ENCODE data around the gene CDR2.

The CDR2 gene

DNA sequence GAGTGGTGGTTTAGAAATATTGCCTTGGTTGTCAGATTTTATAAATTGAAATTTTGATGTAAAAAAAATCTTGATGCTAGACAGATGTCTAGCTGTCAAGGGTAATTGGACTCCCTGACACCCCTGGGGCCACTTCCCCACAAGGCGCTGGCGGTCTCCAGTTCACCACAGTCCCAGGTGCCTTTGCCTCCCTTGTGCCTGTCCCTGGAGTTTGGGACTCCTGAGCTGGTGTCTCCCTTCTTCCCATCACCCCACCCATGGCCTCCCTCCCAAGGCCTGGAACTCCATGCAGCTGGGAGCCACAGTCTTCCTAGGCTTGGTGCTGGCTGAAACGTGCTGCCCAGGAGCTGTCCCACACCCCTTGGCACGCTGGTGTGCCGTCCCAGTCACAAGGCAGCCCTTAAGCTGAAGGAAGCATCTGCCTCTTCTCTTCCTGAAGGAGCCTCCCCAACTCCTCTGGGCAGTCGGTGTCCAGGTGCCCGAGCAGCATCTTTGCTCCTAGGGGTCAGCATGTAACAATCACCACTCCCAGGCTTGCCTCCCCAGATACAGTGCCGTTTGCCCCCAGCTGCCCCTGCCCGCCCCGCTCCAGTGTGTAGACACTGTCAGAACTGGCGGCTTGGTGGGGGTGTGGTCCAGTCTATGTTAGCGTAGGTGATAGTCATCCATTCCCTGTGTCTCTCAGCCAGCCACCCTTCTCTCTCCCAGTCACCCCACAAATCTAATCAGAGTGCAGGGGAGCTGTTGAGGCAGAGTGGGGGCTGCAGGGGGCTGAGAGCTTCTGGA is 51.1 kb downstream of the CDR2 start:
- no peak for DNase-seq

DNA sequence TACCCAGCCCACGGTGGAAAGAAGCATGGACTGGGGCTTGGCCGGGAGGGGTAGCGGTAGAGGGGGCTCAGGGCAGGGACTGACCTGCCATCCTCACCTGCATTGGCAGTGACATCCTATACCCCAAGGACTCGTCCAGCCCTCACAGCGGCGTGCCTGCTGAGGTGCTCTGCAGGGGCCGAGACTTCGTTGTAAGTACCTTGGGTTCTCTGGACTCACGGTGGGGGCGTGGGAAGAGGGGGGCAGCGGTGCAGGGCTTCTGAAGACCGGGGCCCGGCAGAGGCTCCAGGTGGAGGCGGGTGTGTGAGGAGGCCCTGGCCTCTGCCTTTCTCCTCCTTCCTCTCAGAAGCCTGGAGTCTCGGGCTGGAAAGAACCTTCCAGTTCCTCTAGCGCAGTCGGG is 51.7 kb downstream of the CDR2 start:
- DNase-seq: no peak

DNA sequence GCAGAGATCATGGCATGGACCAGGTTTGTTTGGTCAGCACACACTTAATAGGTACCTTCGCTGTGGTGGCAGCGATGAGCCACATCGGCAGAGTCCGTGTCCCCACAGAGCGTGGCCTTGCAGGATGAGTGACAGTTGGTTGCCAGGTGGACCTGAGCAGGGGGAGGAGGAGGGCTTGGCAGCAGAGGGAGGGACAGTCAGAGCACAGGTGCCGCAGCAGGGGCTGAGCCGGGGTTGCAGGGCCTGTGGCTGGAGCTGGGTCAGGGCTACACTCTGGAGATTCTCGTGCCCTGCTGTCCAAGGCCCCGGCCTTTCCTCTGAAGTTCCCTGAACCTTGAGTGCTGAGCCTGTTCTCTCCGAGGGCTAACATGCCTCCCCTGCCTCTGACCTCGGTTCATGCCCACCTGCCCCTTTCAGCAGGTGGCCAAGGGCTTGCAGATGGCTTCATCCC is 52.4 kb downstream of the CDR2 start:
- no peak for DNase-seq

DNA sequence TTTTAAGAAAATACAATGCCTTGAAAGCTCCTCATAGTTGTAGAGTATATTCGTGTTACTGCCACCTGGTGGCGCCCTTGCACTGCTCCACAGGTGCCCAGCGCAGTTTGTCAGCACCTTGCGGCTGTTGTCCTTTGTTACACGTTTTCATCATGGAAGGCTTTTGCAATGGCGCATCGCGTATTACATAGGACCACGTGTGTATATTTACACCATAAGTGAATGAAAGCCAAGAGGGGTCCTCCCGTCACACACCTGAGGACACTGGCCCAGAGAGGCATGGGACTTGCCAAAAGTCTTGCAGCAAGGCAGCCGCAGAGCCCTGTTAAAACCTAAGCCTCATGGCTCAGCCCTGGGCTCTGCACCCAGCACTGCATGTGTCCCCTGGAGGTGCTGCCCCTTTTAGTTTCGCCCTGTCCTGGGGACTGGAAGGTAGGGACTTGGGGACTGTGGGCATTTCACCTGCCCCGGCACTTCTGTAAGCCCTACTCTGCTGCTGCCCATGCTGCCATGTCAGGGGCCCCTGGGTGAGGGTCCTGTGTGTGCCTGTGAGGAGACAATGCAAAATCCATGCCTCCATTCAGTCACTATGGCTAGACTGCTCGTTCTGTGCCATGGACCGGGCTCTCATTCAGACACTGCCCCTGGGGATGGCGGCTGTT is 52.9 kb downstream of the CDR2 start:
- peak; percentile 68 for DNase-seq

DNA sequence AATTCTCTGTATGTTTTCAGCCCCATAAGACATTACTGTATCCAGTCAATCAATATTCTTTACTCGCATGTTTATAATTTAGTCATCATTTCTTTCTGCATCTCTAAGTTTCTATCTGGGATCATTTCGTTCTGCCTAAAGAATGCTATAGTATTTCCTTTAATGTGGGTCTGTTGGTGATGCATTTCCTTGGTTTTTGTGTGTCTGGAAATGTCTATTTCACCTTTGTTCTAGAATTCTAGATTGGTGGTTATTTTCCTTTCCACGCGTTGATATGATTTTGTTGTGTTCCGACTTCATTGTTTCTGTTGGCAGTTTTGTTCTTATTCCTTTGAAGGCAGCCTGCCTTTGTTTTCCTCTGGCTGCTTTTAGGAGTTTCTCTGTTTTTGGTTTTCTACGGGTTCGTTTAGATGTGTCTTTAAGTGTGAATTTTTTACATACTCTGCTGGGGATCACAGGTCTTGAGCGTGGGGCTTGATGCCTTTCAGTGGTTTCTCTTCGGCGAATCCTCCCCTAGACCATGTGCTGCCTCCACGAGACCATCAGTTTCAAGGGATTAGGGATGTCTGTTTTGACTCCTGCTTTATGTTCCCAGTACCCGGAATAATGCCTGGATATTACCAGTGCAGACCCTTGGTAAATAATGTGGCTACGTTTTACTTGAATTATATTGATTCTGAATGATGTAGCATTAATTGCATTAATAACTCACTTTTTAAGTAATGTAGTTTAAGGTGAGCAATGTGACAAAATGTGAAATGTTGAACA is 53.7 kb downstream of the CDR2 start:
- no peak for DNase-seq

DNA sequence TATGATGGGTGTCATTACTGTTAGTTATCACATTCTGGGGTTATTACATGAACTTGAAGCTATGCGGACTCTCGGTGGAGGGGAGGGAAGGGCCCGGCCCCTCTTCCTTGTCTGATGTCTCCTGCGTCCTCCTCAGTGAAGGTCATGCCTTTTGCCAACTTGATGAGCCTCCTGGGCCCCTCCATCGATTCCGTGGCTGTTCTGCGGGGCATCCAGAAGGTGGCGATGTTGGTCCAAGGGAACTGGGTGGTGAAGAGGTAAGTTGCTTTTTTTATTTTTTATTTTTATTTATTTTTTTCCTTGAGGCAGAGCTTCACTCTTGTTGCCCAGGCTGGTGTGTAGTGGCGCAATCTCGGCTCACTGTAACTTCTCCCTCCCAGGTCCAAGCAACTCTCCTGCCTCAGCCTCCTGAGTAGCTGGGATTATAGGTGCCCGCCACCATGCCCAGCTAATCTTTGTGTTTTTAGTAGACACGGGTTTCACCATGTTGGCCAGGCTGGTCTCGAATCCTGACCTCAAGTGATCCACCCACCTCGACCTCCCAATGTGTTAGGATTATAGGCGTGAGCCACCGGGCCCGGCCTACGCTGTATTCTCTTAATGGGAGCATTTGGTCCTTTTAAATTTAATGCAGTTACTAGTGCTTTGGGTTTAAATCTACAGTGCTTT is 55.6 kb downstream of the CDR2 start:
- peak; percentile 59 for DNase-seq

DNA sequence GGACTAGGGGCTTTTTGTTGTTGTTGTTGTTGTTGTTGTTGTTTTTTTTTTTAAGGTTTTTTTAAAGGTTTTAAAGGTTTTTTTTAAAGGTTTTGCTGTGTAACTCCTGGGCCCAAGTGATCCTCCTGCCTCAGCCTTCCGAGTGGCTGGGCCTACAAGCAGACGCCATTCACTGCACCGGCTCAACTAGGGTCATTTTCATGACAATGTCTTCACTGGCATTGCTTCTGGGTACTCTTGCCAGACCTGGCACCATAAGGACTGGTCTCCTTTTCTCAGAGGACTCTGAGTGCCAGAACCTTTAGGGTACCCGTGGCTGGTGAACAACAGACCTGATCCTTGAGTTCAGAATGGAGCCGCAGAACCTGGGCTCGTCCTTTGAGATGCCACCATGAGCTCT is 56.8 kb downstream of the CDR2 start:
- DNase-seq: no peak

DNA sequence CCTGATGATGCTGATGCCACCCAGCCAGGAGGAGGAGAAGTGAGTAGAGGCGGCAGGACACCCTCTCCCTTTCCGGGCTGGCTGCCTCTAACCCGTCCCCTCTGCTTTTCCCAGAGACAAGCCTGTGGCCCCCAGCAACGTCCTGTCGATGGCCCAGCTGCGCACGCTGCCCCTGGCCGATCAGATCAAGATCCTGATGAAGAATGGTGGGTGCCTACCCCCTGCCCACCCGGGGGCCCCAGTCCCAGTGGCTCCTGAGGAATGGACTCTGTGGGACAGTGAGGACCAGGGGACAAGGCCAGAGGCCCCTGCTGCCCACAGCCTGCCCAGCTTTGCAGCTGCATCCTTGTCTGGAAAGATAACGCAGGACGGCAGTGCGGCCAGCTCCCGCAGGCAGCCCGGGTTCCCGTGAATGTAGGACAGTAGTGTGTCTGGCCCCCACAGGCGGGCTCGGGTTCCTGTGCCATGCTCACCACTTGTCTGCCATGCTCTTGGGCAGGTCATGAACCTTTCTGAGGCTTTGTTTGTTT is 57.4 kb downstream of the CDR2 start:
- DNase-seq: no peak

DNA sequence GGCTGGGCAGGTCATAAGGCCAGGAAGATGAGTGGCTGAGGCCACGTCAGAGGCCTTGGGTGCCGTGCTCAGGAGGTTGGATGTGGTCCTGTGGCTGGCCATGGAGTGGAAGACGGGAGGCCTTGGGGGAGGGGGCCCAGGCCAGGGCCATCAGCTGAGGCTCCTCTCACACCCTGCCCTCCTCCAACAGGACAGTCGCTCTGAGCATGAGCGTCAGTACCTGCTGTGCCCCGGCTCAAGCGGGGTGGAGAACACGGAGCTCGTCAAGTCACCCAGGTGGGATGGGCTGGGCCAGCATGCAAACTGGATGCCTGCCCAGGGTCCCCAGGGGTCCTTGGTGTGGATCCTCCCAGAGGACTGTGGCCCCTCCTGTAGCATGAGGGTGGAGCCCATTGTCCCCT is 58.0 kb downstream of the CDR2 start:
- no peak for DNase-seq

DNA sequence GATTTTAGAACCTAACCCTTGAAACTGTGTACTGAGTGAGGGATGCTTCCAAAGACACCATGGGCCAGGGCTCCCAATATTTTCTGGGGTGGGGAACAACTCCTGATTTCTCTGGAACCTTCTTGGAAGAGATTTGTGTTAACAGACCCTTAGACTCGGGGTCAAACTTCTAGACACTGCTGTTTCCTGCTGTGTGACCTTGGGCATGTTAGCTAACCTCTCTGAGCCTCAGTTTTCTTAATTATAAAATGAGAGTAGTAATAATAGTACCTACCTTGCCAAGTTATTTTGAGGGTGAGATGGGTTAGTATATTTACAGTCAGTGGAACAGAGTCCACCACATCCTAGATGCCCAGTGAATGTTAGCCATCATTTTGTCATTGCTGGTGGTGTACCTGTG is 58.4 kb downstream of the CDR2 start:
- no peak for DNase-seq

DNA sequence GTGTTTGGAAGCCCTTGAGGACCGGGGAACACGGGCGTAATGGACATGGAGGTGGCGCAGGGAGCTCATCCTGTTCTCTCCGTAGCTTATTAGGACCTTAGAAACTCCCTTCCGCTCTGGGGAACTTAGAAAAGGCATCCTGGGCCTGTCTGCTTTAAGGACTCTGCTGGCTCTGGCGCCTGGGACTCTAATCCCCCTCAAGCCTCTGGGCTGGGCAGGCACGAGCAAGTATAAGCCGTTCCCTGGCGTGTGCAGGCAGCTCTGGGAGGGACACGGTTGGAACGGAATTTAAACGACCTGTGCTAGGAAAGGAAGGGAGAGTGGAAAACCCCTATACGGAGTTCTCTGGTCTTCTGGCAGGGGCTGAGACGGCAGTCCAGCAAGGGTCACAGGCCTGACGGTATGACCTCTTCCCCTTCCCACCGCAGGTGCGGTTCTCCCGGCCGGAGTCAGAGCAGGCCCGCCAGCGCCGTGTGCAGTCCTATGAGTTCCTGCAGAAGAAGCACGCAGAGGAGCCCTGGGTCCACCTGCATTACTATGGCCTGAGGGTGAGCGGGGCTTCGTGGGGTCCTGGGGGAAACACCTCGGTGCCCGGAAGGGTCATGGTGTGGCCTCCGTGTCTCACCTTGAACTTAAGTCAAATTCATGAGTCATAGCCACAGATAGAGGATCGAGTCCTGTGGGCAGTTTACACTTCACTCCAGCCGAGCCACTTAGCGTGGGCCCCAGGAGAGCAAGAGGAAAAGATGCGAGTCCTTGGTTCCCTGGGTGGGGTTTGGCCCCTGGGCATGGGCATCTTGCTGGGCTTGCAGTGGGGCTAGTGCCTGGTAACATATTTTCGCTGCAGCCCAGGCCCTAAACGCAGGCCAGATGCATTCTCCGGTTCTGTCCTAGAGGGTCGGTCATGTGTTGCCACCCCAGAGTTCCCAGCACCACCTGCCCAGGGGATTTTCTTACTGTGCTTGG is 59.5 kb downstream of the CDR2 start:
- no peak for DNase-seq

DNA sequence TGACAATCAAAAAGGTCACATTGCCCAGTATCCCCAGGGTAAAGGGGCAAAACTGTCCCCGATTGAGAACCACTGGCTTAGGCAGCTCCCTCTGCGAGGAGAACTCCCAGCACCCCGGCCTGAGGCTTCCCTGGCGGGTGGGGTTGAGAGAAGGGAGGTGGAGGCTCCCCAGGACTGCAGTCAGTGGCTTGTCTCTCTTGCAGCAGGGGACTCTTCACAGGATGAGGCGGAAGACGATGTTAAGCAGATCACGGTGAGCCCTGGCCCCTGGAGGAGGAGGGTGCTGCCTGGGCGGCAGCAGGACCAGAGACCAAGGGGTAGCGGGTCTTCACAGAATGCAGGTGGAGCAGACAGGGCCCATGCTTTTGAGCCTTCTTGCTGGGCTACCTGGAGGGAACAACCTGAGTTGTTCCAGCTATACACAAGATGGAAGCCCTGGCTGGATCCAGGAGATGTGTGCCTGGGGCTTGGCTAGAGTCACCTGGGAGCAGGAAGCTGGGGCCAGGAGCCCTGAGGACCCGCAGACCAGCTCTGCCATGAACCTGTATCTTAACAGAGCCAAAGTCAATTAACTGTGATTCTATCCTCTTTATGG is 60.4 kb downstream of the CDR2 start:
- no peak for DNase-seq

DNA sequence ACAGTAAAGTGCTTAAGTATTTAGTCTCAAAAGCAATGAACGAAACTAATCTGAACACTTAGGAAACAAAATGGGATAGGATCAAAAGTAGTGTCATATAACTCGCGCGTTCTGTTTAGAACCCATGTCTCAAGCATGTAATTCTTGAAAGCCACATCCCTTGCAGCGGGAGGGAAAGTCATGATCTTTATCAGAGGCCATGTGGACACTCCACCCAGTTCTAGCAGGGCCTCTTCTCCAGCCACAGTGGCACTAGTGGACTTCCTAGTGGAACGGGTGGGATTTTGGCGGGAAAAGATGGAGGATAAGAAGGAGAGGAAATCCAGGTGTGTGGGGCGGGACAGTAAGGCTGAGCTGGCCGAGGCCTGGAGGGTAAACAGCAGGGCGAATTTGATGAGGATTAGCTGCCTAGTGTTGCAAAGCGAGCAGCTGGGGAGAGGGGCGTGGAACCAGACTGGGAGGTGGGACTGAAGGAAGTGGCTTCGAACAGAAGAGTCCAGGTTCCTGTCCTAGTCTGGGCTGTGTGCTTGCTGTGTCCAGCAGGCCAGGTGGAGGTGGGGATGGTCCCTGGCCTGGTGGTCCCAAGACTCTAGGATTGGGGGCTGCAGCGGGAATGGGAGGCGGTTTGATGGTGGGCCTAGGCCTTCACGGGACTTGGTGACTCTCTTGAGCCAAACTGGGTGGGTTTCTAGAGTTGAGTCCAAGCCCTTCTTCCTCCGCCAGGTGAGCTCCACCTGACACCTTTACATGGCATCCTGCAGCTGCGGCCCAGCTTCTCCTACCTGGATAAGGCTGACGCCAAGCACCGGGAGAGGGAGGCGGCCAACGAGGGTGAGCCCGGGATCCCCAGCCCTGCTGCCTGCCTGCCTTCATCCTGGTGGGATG is 61.3 kb downstream of the CDR2 start:
- DNase-seq: no peak

DNA sequence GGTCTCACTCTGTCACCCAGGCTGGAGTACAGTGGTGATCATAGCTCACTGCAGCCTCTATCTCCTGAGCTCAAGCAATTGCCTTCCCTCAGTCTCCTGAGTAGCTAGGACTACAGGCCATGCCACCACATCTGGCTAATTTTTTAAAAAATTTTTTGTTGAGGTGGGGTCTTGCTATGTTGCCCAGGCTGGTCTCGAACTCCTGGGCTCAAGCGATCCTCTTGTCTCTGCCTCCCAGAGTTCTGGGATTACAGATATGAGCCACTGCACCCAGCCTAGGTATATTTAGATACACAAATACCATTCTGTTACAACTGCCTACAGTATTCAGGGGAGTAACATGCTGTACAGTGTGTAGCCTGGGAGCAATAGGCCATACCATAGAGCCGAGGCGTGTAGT is 62.9 kb downstream of the CDR2 start:
- DNase-seq: no peak

DNA sequence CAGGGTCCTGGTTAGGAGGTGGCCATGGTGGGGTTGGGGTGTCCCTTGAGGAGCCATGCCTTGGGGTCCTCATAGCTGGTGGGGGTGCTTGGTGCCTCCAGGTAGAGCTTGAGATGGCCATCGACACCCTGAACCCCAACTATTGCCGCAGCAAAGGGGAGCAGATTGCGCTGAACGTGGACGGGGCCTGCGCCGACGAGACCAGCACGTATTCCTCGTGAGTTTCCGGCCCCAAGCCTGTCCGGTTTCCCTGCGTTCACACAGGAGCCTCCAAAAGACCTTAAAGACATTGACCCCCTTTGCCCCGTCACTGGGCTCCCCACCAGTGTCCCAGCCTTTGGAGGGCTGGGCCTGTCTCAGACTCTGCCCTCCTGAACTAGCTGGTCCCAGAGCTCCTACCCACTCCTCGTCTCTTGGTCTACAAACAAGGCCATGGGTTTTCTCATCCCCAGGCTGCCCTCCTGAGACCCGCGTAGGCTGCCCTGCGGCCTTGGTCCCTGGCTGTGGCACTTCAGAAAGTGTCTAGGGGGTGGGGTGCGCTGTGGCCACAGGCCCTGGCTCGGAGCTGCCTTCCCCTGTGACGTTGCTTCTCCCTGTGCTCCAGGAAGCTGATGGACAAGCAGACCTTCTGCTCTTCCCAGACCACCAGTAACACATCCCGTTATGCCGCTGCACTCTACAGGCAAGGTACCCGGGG is 65.4 kb downstream of the CDR2 start:
- no peak for DNase-seq

DNA sequence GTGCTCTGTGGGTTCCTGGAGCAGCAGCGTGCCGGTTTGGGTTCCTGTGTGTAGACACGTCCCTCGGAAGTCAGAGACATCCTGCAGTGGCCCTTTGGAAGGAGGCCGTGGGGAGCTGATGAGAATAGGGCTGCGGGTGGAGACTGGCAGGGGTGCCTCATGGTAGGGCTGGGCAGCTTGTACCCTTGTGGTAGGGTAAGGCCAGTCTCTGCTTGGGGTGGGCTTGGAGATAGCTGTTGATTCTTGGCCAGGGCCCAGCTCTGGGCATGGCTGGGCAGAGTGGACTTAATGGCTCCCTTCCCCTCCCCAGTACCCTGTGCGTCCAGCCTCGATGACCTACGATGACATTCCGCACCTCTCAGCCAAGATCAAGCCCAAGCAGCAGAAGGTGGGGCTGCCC is 66.6 kb downstream of the CDR2 start:
- no peak for DNase-seq

DNA sequence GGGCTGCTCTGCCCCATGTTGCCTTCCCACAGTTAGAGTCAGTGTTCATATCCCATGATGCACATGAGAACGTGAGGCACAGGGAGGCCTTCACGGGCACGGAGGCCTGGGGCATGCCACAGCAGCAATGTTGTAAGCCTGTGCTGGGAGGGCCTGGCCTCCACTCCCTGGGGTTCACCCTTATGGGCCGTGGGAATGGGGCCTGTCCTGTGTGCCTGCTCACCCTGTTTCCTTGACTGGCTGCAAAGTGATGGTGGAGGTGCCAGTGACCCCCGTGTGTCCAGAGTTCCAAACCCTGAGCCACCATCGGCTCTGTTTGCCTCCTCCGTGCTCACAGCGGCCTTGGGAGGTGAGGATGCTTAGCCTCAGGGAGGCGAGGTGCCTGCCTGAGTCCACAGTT is 67.6 kb downstream of the CDR2 start:
- no peak for DNase-seq

DNA sequence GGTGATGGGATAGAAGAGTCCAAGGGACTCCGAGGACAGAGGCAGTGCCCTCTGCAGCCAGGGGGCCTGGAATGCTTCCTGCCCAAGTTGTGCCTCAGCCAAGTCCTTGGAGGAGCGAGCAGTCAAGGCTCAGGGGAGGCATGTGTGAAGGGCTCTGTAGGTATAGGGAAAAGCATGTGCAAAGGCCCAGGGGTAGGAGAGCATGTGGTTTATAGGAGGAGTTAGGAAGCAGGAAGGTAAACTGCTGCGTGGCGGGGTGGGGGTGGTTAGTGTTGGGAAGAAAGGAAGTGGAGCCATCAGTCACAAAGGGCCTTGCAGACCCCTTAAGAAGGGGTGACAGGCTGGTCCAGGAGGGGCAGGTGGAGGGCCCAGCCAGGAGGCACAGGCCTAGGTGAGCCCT is 70.0 kb downstream of the CDR2 start:
- DNase-seq: no peak

DNA sequence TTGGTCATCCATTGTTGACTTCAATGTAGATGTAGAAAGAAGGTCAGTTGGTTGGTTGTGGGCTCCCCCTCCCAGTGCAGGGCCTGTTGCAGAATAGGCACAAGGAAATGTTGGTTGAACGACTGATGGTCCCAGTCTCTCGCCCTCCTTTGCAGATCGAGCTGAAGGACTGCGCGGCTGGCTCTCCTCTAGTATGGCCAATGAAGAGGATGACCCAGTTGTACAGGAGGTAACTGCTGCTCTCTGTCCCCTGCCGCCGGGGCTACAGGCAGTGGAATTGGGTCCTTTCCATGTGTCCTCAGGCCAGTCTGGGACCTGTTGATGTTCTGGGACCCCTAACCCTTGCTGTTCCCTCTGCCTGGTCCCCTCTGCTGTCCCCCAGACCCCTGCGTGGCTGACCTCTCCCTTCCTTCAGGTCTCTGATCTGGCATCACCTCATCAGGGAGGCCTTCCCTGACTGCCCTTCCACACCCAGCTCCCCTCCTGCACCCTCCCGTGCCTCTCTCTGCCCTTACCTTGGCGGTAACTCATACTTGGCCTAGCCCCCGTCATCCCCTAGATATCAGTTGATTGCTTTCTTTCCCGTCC is 71.5 kb downstream of the CDR2 start:
- DNase-seq: no peak
